Neural crest cell (in vitro differentiated cells): ENCODE data around the gene RPH3AL. TPM values are rescaled to one million over a fixed set of nuclear protein-coding genes. Genes with fewer than 3 reads are reported as not detected.

Experiments used
- DNase-seq: peaks from one replicate; pipeline ENCODE4 v3.0.0; 2021; ENCODE audit warnings: low read depth, mixed read lengths, low spot score
- H3K27ac Mint-ChIP-seq: one replicate; pipeline ENCODE4 v1.8.0; 2021; ENCODE audit warnings: mild to moderate bottlenecking, mixed read lengths; ENCODE audit not compliant: unreplicated experiment
- H3K27me3 Mint-ChIP-seq: 2 replicates; pipeline ENCODE4 v1.8.0; 2021; ENCODE audit warnings: low read depth, mild to moderate bottlenecking, mixed read lengths
- H3K36me3 Mint-ChIP-seq: 2 replicates; pipeline ENCODE4 v1.8.0; 2021; ENCODE audit warnings: low read depth, mild to moderate bottlenecking, mixed read lengths
- H3K4me1 Mint-ChIP-seq: 2 replicates; pipeline ENCODE4 v1.8.0; 2021; ENCODE audit warnings: mixed read lengths
- H3K4me3 Mint-ChIP-seq: one replicate; pipeline ENCODE4 v1.8.0; 2021; ENCODE audit warnings: mild to moderate bottlenecking, mixed read lengths
- H3K9me3 Mint-ChIP-seq: 2 replicates; pipeline ENCODE4 v1.8.0; 2021; ENCODE audit warnings: mixed read lengths
- CTCF ChIP-seq: fragments of 200-600 bp; sonication (generic); conservative IDR thresholded peaks from 2 replicates; pipeline ENCODE4 v1.5.0; 2021; ENCODE audit warnings: antibody characterized with exemption, mild to moderate bottlenecking
- total RNA-seq: library from RNA; stranded (reverse); gene quantifications from 2 replicates; pipeline ENCODE4 v1.2.1, GENCODE V29; 2021

RPH3AL gene
- total RNA-seq, 1 donor from 2014 or later, result 1.9 TPM

DNA sequence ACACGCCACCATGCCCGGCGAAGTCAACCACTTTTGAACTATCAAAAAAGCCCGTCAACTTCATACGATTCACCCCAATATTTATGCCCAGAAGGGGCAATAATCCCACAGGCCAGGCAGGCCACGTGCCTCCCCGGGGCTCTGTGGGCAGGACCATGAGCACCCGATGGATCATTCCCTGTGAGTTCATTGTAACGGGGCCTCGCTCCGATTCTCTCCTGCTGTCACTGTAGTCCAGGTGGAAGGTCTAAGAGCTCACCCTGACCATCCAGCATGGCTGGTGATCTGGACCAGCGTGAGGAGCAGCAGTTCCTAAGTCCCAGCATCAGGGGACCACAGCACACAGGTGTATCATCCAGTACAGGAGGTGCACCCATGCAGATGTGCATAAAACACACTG lies 93.7 kb downstream of the RPH3AL start:
- peaks cover 12% of the 10 kb centered on the region for H3K27me3 Mint-ChIP-seq
- no peak for DNase-seq
- H3K27ac Mint-ChIP-seq, result no peak overlapping the region
- TF ChIP-seq CTCF, result no peak
- no peak overlapping the region for H3K4me3 Mint-ChIP-seq
- peaks cover 11% of the 10 kb centered on the region for H3K36me3 Mint-ChIP-seq
- peaks cover 4% of the 10 kb centered on the region for H3K9me3 Mint-ChIP-seq
- no peaks in the 10 kb centered on the region for H3K4me1 Mint-ChIP-seq

GRCh38 chr17:258045-258734 lies 94.4 kb downstream of the RPH3AL start:
- TF ChIP-seq CTCF, result no peak
- peaks cover 12% of the 10 kb centered on the region for H3K27me3 Mint-ChIP-seq
- DNase-seq, result no peak
- H3K27ac Mint-ChIP-seq, result no peak overlapping the region
- H3K9me3 Mint-ChIP-seq, result peaks cover 4% of the 10 kb centered on the region
- H3K36me3 Mint-ChIP-seq, result peaks cover 7% of the 10 kb centered on the region
- no peak overlapping the region for H3K4me3 Mint-ChIP-seq
- H3K4me1 Mint-ChIP-seq, result no peaks in the 10 kb centered on the region

- no peaks in the 10 kb centered on the region for H3K9me3 Mint-ChIP-seq
- H3K27ac Mint-ChIP-seq, result no peak overlapping the region
- H3K27me3 Mint-ChIP-seq, result no peaks in the 10 kb centered on the region
- DNase-seq, result no peak
- no peak for TF ChIP-seq CTCF
- no peaks in the 10 kb centered on the region for H3K4me1 Mint-ChIP-seq
- H3K36me3 Mint-ChIP-seq, result no peaks in the 10 kb centered on the region
- H3K4me3 Mint-ChIP-seq, result no peak overlapping the region
Observed at GRCh38 chr17:253091-253846, 99.3 kb downstream of the RPH3AL start.

DNA sequence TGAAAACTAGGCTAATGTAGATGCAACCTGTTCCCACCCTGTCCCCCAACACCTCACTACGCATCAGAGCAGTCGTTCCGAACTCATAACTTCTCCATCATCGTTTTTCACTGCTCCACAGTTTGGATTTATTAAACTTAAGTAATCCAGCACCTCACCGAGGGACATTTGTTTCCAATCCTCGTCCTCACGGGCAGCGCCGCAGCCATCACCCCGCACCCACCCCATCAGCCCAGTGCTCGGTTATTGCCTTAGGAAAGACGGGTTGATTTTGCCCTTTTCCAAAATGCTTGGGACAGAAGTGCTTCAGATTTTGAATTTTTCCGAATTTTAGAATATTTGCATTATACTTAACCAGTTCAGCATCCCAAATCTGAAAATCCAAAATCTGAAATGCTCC lies 100.2 kb downstream of the RPH3AL start:
- no peak for TF ChIP-seq CTCF
- Mint-ChIP-seq H3K36me3 (no peaks in the 10 kb centered on the region), H3K27me3 (no peaks in the 10 kb centered on the region), H3K9me3 (no peaks in the 10 kb centered on the region), H3K4me3 (no peak overlapping the region), H3K4me1 (no peaks in the 10 kb centered on the region), H3K27ac (no peak overlapping the region)
- DNase-seq, result no peak

DNA sequence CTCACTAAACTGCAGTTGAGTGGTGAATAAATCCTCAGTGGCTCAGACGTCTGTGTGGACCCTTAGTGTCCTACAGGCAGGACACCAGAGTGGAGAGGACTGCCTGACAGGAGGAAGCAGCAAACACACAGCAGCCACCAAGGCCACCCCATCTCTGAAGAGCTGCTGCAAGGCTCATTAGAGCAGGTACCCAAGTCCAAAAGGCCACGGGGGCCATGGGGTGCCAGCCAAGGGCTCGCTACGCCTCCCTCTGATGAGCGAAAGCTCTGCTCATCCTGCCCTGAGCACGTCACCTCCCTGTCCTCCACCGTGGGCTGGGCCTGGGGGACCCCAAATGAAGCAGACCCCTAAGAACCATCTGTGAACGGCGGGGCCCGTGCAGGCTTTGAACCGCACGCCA lies 101.1 kb downstream of the RPH3AL start:
- H3K36me3 Mint-ChIP-seq, result no peaks in the 10 kb centered on the region
- no peaks in the 10 kb centered on the region for H3K4me1 Mint-ChIP-seq
- no peak for DNase-seq

More for the DNA sequence above, 101.1 kb downstream of the RPH3AL start:
- H3K4me3 Mint-ChIP-seq, result no peak overlapping the region
- no peaks in the 10 kb centered on the region for H3K9me3 Mint-ChIP-seq
- no peak for TF ChIP-seq CTCF
- H3K27ac Mint-ChIP-seq, result no peak overlapping the region
- no peaks in the 10 kb centered on the region for H3K27me3 Mint-ChIP-seq
